GM19452 (cell line): ENCODE data around the gene PARVG.

Experiments
- ATAC-seq: cut with Tn5 transposase; IDR thresholded peaks from one replicate; pipeline ENCODE4 v1.9.1; 2021; ENCODE audit not compliant: unreplicated experiment

PARVG gene

DNA sequence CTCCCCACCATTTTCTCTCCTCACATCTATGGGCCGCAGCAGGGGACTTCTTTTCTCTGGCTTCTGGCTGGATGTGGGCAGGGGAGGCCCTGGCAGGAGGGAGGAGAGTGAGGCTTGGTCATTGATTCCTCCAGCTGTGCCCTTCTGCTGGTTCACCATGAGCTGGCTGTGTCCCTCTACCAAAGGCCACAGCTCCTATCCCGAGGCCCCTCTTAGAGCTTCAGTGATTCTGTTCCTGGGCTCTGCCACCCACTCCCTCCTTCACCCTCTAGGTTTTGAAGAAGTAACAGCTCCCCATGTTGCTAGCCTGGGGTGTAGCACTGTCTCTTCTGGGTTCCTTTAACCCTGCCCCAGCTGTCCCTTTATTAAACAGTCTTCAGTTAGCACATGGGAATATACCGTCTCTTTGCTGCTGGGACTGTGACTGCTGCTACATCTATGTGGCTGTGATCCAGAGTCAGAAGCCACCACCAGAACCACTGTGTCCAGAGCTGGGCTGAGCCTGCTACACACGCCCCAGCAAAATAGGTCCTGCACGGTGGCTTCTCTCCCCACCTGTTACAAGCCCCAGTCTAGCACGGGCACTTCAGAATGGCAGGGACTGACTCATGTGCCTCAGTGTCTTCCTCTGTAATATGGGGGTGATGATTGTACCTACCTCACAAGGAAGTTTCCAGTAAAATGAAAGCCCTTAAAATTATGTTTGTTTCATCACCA lies 578 bp upstream of the PARVG start:
- ATAC-seq = no peak

DNA sequence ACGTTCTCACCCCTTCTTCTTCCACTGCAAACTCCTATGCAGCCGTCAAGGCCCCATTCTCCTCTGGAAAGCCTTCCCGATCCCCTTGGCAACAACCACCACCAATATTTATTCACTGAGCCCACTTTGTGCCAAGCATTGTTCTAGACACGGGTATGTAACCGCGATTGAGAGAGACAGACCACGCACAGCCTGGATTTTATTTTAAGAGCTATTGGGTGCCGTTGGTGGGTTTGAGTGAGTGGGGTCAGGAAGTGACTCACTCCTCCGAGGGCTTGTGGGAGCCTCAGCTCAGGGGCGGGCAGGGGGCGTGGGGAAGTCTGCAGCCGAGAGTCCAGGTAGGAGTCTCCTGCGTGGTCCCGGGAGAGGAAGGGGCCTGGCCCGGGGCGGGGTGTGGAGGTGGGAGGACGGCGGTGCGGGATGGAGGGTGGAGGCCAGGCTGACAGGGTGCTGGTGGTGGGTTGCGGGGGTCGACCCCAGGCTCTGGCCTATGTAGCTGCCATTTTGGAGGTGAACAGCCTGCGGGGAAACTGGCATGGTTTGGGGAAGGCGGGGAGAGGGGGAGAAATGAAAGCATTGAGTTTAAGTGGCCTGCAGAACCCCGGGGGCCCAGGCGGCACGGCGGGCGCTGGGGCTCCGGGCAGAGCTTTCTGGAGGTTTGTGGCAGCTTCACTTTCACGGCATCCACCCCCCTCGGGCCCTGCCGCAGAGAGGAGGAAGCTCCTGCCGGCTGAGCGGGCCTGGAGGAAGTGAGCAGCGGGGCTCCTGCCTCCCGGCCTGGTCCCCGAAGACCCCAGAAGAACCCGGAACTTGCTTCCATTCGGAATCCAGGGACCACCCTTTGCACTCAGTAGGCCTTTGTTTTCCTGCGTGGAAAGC lies 547 bp downstream of the PARVG start:
- no peak for ATAC-seq

DNA sequence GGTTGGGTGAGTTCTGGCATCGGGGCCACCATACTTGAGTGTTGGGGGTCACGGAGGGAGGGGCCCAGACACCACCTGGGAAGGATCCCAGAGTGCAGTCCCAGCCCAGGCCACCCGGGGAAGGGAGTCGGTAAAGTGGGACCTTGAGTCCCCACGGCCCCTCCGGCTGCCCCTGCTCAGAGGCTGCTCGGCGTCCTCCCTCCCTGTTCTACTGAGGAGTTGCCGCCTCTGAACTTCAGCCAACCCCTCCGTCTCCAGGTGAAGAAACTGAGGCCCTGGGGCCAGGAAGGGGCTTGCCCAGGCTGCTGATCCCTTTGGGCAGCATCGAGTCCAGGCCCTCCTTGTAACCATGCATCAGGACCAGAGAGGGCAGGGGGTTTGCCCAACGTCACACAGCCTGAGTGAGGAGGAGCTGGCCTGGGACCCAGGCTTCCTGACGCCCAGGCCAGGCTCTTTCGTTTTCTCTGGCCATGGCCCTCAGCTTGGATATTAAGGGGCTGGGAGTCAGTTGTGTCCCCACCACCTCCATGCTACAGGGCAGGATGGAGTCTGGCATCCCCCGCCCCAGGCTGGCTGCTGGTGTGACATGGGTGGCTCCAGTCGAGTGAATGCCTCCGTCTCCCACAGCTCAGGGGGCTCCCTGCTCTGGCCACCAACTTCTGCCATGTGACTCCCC lies 1.3 kb downstream of the PARVG start:
- ATAC-seq = no peak

- ATAC-seq = no peak
Measured at GRCh38 chr22:44182588-44183286, 2.0 kb downstream of the PARVG start.

GRCh38 chr22:44183287-44183588 lies 2.5 kb downstream of the PARVG start:
- no peak for ATAC-seq

DNA sequence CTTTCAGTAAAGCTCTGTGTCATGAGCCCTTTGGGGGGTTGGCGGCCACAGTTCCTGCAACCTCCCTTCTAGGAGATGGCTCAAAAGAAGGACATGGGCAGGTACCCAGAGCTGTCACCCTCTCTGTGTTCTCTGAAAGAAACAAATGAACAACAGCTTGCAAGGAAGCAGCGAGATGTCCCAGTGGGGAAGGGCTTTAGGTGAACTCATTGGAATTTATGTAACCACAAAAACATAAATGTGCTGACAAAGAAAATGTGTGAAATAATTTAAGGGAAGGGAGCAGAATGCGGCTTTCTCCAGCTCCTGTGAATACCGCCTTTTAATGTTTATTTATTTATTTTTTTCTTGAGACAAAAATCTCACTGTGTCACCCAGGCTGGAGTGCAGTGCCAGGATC lies 3.3 kb downstream of the PARVG start:
- ATAC-seq = no peak

DNA sequence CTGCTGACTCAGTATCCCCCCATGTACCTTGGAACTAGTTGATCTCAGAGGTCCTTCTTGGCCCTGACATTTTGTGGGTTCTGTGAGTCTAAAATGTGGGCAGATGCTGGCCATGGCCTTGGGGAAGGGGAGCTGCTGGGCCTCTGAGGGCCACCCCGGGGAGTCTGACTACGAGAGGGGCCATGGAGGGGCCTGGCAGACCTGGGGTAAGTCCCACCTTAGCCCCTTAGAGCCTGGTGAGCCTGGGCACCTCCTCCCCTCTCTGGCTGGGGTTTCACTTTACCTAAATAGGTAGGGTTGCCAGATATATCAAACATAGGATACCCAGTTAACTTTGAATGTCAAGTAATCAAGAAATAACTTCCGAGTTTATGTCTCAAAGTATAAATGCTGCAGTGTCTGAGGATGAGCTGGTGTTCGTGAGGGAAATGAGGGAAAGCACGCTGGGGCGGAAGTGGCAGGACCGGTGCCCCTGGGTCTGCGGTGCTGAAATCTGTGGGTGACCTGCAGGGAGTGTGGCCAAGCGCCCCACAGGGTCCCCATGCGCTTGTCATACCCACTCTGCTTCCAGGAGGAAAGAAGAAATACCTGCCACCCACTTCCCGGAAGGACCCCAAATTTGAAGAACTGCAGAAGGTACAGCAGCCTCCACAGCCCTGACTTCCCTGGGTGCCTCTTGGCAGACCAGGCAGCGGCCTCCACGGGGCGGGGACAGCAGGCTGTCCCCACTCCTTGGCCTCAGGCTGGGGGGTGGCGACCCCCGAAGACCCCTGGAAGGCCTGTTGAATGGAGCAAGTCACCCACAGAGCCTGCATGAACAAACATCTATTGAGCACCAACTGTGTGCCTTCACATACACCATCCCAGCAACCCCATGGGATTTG lies 4.8 kb downstream of the PARVG start:
- ATAC-seq = no peak

DNA sequence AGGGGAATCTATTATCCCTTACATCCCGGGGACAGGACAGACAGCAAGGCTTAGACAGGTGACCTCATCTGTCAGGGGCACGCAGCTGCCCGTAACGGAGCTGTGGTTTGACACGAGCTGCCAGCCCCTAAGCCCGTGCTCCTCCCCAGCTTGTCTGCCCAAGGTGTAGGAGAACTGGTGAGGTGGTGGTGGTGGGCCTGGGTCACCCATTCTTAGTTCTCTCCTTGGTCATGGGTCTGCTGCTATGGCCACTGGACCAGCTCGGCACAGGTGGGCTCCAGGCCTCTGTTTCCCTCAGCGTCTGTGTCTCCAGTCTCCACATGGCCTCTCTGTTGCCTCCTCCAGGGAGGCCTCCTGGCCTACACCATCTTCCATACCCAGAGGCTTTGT lies 5.4 kb downstream of the PARVG start:
- ATAC-seq = no peak

DNA sequence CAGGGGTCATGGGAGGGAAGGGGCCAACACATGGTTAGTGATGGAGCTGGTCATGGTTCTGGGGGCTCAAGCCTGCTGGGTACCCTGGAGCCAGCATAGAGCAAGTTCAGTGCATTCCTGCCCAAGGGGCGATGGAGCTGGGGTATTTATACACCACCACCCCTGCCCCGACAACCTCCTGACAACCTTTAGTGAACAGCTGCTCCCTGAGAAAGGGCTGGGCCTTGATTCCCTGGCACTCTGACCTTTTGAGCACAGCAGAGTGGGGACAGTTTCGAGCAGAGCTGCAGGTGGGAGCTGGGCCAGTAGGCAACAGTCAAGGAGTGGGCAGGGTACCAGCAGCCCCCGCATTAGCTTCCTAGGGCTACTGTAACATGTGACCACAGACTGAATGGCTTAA lies 6.0 kb downstream of the PARVG start:
- ATAC-seq = no peak

DNA sequence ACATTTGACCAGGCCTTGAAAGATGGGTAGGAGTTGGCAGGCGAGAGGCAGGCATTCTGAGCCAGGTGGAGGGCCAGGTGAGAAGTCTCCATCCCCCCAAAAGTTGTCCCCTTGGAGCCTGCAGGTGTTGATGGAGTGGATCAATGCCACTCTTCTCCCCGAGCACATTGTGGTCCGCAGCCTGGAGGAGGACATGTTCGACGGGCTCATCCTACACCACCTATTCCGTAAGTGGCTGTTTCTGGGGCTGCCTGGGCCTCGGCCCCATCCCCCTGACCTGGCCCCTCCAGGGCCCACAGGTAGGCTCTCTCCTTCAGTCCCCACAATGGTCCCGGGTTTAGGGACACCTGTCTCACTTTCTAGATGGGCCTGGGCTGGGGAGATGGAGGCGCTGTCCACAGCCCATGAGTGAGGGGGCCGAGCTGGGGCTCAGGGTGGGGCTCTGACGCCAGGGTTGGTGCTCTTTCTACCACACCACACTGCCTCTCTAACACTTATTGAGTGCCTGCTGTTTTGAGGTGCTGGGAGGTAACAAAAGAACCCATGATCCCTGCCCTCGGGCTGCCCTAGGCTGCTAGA lies 7.0 kb downstream of the PARVG start:
- ATAC-seq = no peak

GRCh38 chr22:44188316-44188715 lies 7.6 kb downstream of the PARVG start:
- ATAC-seq = no peak

DNA sequence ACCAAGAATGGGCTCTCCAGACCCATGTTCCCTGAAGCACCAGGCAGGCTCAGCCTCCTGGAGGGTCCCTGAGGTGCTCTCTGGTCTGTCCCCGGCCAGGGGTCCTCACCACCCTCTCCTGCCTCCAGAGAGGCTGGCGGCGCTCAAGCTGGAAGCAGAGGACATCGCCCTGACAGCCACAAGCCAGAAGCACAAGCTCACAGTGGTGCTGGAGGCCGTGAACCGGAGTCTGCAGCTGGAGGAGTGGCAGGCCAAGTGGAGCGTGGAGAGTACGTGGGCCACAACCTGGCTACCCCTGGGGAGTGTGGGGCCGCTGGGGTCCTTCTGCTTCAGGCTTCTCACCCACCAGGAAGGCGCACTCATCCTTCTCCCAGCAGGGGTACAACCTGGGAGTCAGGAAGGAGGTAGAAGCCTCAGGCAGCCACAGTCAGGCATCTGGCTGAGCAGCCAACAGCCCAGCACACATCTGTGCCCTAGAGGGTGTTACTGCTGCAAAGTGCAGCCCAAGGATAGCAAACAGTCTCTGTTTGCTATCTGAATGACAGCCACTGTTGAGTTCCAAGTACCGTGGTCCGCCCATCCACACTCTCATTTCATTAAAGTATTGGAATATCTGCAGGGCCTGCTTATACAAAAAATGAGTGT lies 8.4 kb downstream of the PARVG start:
- no peak for ATAC-seq

GRCh38 chr22:44190381-44190976 lies 9.8 kb downstream of the PARVG start:
- ATAC-seq = no peak

DNA sequence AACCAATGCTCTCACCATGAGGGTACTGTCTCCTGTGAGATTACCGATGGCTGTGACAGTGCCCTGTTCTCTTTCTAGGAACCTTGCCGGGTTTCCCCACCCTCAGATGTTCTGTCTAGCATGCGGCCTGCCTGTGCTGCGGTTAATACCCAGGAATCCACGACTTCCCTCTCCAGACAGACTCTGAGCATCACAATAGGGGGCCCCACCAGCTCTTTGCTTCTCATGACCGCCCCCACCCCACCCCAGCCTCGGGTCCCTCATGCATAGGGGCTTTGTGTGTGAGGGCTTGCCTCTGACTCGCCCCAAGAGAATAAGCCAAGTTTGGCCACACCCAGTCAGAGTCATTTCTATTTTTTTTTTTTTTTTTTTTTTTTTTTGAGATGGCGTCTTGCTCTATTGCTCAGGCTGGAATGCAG lies 10.3 kb downstream of the PARVG start:
- no peak for ATAC-seq

- ATAC-seq = no peak
Measured at GRCh38 chr22:44192098-44192815, 11.5 kb downstream of the PARVG start.

DNA sequence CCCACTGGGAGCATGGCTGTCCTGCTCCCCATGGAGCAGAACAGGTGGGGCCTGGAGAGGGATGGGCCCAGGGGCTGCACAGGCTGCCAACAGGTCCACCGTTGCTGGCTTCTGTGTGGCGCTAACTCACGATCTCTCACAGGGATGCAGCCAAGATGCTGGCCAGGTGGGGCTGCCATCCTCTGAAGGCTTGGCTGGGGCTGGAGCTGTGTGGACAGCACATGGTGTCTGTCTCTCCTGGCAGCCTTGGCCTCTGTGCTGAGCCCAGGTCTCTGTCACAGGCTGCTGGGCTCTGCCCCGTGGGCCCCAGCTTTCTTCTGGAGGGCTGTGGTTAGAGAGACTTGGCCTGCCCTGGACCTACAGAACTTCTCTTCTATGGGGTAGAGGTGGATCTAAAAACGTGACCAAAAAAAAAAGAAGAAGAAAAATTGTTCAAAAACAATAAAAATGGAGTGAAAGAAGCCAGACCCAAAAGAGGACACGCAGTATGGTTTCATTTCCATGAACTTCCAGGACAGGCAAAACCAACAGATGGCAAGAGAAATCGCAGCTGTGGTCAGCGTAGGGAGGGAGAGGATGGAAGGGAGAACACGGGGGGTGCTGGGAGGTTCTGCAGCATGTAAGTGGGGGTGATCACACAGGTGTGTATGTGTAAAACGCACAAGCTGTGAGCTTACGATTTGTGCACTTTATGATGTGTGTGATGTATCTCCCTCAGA lies 12.2 kb downstream of the PARVG start:
- no peak for ATAC-seq

GRCh38 chr22:44193535-44193891 lies 12.8 kb downstream of the PARVG start:
- no peak for ATAC-seq

DNA sequence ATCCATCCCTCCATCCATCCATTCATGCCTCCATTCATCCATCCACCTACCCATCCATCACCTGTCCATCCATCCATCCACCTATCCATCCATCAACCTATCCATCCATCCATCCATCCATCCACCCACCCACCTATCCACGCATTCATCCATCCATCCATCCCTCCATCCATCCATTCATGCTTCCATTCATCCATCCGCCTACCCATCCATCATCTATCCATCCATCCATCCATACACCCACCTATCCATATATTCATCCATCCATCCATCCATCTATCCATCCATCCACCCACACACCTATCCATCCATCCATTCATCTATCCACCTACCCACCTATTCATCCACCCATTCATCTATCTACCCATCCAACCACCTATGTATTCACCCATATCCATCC lies 13.8 kb downstream of the PARVG start:
- no peak for ATAC-seq
